Measurements from ENCODE around the gene SOX1. TPM values are rescaled to one million over a fixed set of nuclear protein-coding genes. Genes with fewer than 3 reads are reported as not detected.

The SOX1 gene
- polyA plus RNA-seq (ENCODE audit: insufficient read length), result not detected

- no peak for DNase-seq
Measured at GRCh38 chr13:112067116-112067741, at the start of gene SOX1. SOX1 (plus strand) TSS chr13:112067149; CDS start chr13:112067659, 510 bp downstream.

GRCh38 chr13:112024577-112024976 lies 42.4 kb upstream of the SOX1 start:
- DNase-seq, result no peak

GRCh38 chr13:112027250-112027649 lies 39.7 kb upstream of the SOX1 start:
- no peak for DNase-seq

GRCh38 chr13:112028481-112028880 lies 38.5 kb upstream of the SOX1 start:
- no peak for DNase-seq

- DNase-seq, result no peak
Measured at GRCh38 chr13:112029143-112029542, 37.8 kb upstream of the SOX1 start.

GRCh38 chr13:112032186-112032993 lies 34.6 kb upstream of the SOX1 start:
- peak; percentile 29 for DNase-seq

GRCh38 chr13:112034231-112034630 lies 32.7 kb upstream of the SOX1 start:
- DNase-seq, result peak; percentile 51

GRCh38 chr13:112034846-112035245 lies 32.1 kb upstream of the SOX1 start:
- DNase-seq, result no peak

- DNase-seq, result no peak
Measured at GRCh38 chr13:112042496-112042895, 24.5 kb upstream of the SOX1 start.

- DNase-seq, result no peak
Measured at GRCh38 chr13:112052213-112052612, 14.7 kb upstream of the SOX1 start.

- no peak for DNase-seq
Measured at GRCh38 chr13:112053167-112053743, 13.7 kb upstream of the SOX1 start.

GRCh38 chr13:112053744-112054615 lies 13.0 kb upstream of the SOX1 start:
- no peak for DNase-seq

- no peak for DNase-seq
Measured at GRCh38 chr13:112054616-112055015, 12.3 kb upstream of the SOX1 start.

GRCh38 chr13:112055036-112055914 lies 11.7 kb upstream of the SOX1 start:
- no peak for DNase-seq

- DNase-seq, result no peak
Measured at GRCh38 chr13:112055915-112056269, 11.1 kb upstream of the SOX1 start.

GRCh38 chr13:112056284-112056727 lies 10.6 kb upstream of the SOX1 start:
- no peak for DNase-seq

GRCh38 chr13:112056739-112057438 lies 10.1 kb upstream of the SOX1 start:
- DNase-seq, result no peak

- no peak for DNase-seq
Measured at GRCh38 chr13:112057439-112057735, 9.6 kb upstream of the SOX1 start.

GRCh38 chr13:112057736-112058518 lies 9.0 kb upstream of the SOX1 start:
- no peak for DNase-seq

GRCh38 chr13:112058519-112058873 lies 8.5 kb upstream of the SOX1 start:
- DNase-seq, result no peak

GRCh38 chr13:112058941-112059340 lies 8.0 kb upstream of the SOX1 start:
- DNase-seq, result no peak
